ENCODE results near the gene AAMP. TPM values are rescaled to one million over a fixed set of nuclear protein-coding genes. Genes with fewer than 3 reads are reported as not detected.

AAMP gene
- total RNA-seq, 1 experiment from 2014 or later, result 126 TPM

DNA sequence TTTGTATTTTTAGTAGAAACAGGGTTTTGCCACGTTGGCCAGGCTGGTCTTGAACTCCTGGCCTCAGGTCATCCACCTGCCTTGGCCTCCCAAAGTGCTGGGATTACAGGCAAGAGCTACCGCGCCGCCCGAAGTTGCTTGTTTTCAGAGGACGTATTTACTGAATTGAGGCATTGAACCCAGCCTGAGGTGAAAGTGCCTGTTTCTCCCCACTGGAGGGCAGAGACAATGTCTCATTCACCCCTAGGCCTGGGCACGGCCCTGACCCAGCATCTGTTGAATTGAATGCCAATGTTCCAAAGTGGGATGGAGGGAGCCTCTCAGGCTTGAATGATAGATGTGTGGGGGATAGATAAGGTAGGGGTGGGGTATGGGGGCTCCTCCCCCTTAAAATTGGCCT lies 26.9 kb upstream of the AAMP start:
- intact Hi-C loops (cut with micrococcal nuclease; ENCODE audit: unreplicated experiment), result no loop called here
- Histone ChIP-seq H3K9me2 (ENCODE audit: insufficient read depth) (no peaks in the 10 kb centered on the region), H3K36me3 (ENCODE audit: low read depth) (no peaks in the 10 kb centered on the region), H4K20me1 (ENCODE audit: insufficient read depth) (no peaks in the 10 kb centered on the region), H3F3A (ENCODE audit: insufficient read depth, low read depth) (peaks cover 69% of the 10 kb centered on the region), H3K27me3 (ENCODE audit: insufficient read depth, low read depth) (no peaks in the 10 kb centered on the region), H3K4me1 (replicated peaks; ENCODE audit: insufficient read depth) (peaks cover 72% of the 10 kb centered on the region), H3K79me2 (ENCODE audit: low read depth) (peaks cover 5% of the 10 kb centered on the region), H3K4me3 (no peak overlapping the region), H3K9me3 (ENCODE audit: insufficient read depth, low read depth) (no peaks in the 10 kb centered on the region), H3K27ac (peak overlapping the region; percentile 96), H2AFZ (no peak overlapping the region), H3K4me2 (peak overlapping the region; percentile 75)
- CTCF ChIA-PET, result no interaction called here
- no peak for DNase-seq
- no TSS peak for BruUV-seq (replicated peaks)
- TF ChIP-seq EZH2 (IDR thresholded peaks at IDR 0.05; ENCODE audit: low read depth), result no peak
- TF ChIP-seq, protein P1, sequence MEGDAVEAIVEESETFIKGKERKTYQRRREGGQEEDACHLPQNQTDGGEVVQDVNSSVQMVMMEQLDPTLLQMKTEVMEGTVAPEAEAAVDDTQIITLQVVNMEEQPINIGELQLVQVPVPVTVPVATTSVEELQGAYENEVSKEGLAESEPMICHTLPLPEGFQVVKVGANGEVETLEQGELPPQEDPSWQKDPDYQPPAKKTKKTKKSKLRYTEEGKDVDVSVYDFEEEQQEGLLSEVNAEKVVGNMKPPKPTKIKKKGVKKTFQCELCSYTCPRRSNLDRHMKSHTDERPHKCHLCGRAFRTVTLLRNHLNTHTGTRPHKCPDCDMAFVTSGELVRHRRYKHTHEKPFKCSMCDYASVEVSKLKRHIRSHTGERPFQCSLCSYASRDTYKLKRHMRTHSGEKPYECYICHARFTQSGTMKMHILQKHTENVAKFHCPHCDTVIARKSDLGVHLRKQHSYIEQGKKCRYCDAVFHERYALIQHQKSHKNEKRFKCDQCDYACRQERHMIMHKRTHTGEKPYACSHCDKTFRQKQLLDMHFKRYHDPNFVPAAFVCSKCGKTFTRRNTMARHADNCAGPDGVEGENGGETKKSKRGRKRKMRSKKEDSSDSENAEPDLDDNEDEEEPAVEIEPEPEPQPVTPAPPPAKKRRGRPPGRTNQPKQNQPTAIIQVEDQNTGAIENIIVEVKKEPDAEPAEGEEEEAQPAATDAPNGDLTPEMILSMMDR (conservative IDR thresholded peaks at IDR 0.05), result no peak
- POLR2A ChIA-PET (ENCODE audit: unreplicated experiment), result interaction anchor here (0.5 kb wide), 1 partner anchor 99 kb away, joined by 4 read pairs; no protein-coding TSS in a partner anchor

DNA sequence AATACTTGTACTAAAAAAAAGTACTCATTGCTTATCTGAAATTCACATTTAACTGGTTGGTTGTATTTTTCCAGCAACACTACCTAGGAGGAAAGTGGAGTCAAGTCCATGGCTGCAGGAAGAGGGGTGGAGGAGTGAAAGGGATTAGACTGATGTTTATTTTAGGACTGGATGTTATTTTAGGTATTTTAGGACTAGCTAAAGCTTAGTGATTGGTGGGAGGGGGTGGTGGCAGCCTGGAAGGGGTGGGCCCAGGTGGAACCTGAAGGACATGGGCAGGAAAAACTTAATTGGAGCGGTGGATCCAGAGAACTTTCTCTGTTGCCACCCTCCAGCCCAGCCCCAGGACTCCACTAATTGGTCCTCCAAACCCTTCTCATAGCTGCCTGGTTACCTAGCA lies 26.3 kb upstream of the AAMP start:
- Histone ChIP-seq H3F3A (ENCODE audit: insufficient read depth, low read depth) (peaks cover 69% of the 10 kb centered on the region), H3K4me1 (replicated peaks; ENCODE audit: insufficient read depth) (peaks cover 69% of the 10 kb centered on the region), H3K36me3 (ENCODE audit: low read depth) (no peaks in the 10 kb centered on the region), H3K4me3 (no peak overlapping the region), H3K9me3 (ENCODE audit: insufficient read depth, low read depth) (no peaks in the 10 kb centered on the region), H3K4me2 (peak overlapping the region; percentile 75), H3K79me2 (ENCODE audit: low read depth) (peaks cover 11% of the 10 kb centered on the region), H2AFZ (no peak overlapping the region), H3K27ac (peak overlapping the region; percentile 96), H3K27me3 (ENCODE audit: insufficient read depth, low read depth) (no peaks in the 10 kb centered on the region), H3K9me2 (ENCODE audit: insufficient read depth) (no peaks in the 10 kb centered on the region), H4K20me1 (ENCODE audit: insufficient read depth) (no peaks in the 10 kb centered on the region)
- no TSS peak for BruUV-seq (replicated peaks)
- CTCF ChIA-PET, result interaction anchor here (1.6 kb wide), 1 partner anchor 9 kb away, joined by 11 read pairs; no protein-coding TSS in a partner anchor
- DNase-seq, result no peak
- TF ChIP-seq EZH2 (IDR thresholded peaks at IDR 0.05; ENCODE audit: low read depth), result no peak
- TF ChIP-seq, protein P1 (conservative IDR thresholded peaks at IDR 0.05), result no peak
- intact Hi-C loops (cut with micrococcal nuclease; ENCODE audit: unreplicated experiment), result no loop called here
- POLR2A ChIA-PET (ENCODE audit: unreplicated experiment), result interaction anchor here (0.5 to 0.9 kb wide), 3 partner anchors 13 to 100 kb away, joined by 4 to 15 read pairs (median 6); no protein-coding TSS in a partner anchor

DNA sequence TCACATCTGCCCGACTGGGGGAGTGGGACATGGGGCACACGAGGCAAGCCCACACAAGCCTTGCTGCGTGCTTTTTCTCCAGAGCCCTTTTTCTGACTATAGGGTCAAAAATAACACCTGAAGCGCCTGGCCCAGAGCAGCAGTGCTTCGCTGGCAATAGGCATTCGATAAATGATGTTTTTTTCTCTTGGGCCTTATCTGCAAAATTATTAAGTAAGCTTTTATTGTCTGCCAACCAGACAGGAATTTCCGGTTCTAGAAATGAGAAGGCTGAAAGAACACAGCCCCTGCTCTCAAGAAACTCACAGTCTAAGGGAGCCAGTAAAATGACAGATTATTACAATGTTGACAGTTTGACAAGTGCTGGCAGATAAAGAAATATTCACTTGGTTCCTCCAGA lies 25.1 kb upstream of the AAMP start:
- intact Hi-C loops (cut with micrococcal nuclease; ENCODE audit: unreplicated experiment), result no loop called here
- Histone ChIP-seq H3K27ac (peak overlapping the region; percentile 96), H3K79me2 (ENCODE audit: low read depth) (peaks cover 23% of the 10 kb centered on the region), H2AFZ (no peak overlapping the region), H3K9me2 (ENCODE audit: insufficient read depth) (no peaks in the 10 kb centered on the region), H3K36me3 (ENCODE audit: low read depth) (no peaks in the 10 kb centered on the region), H3K27me3 (ENCODE audit: insufficient read depth, low read depth) (no peaks in the 10 kb centered on the region), H3K4me1 (replicated peaks; ENCODE audit: insufficient read depth) (peaks cover 81% of the 10 kb centered on the region), H3F3A (ENCODE audit: insufficient read depth, low read depth) (peaks cover 64% of the 10 kb centered on the region), H3K4me2 (peak overlapping the region; percentile 75), H3K9me3 (ENCODE audit: insufficient read depth, low read depth) (no peaks in the 10 kb centered on the region), H3K4me3 (peak overlapping the region; percentile 27; the same call in 1 of the 2 replicates), H4K20me1 (ENCODE audit: insufficient read depth) (peaks cover 3% of the 10 kb centered on the region; the same call in 1 of the 2 replicates)
- no TSS peak for BruUV-seq (replicated peaks)
- peak in 1 of 2 experiments; percentile 92 for DNase-seq
- ChIA-PET CTCF (interaction anchor here (0.6 to 1.6 kb wide), 2 partner anchors 8 to 16 kb away, joined by 11 to 14 read pairs; no protein-coding TSS in a partner anchor), POLR2A (ENCODE audit: unreplicated experiment) (interaction anchor here (0.7 kb wide), 2 partner anchors 22 to 24 kb away, joined by 3 read pairs; no protein-coding TSS in a partner anchor)
- TF ChIP-seq, protein P1 (conservative IDR thresholded peaks at IDR 0.05), result no peak
- no peak for TF ChIP-seq EZH2 (IDR thresholded peaks at IDR 0.05; ENCODE audit: low read depth)

Data from PC-9 (cell line).